Measurements from ENCODE around the gene TMEM132A.

- no peak for TF ChIP-seq CTCF (IDR thresholded peaks at IDR 0.05)
- TF ChIP-seq POLR2A (IDR thresholded peaks at IDR 0.05): no peak
These were observed 2.9 kb downstream of the TMEM132A start for GRCh38 chr11:60927061-60927592.

All from gastroesophageal sphincter (tissue), 3 donors.